HT1080 (cell line): ENCODE measurements around the gene IGF2R. TPM values are rescaled to one million over a fixed set of nuclear protein-coding genes. Genes with fewer than 3 reads are reported as not detected.
"Not testable (repeated sequence)": the region's sequence is repeated elsewhere in the genome, so short reads cannot be mapped to it uniquely, and the experiment has no call there.

Experiments used
- DNase-seq: peaks from one replicate; pipeline ENCODE4 v3.0.0-alpha.2; 2015; ENCODE audit warnings: low read depth
- polyA plus RNA-seq, 2 experiments: library from polyadenylated mRNA; depleted of rRNA; stranded (reverse); fragments of >200 nt; gene quantifications; 2 replicates each; pipeline ENCODE4 v1.2.3, GENCODE V29; 2015
- total RNA-seq: library from RNA; depleted of rRNA; stranded (reverse); fragments of >200 nt; shearing (Covaris generic); gene quantifications from 2 replicates; pipeline ENCODE4 v1.2.3, GENCODE V29; 2014; rRNA removed

Gene IGF2R, protein sequence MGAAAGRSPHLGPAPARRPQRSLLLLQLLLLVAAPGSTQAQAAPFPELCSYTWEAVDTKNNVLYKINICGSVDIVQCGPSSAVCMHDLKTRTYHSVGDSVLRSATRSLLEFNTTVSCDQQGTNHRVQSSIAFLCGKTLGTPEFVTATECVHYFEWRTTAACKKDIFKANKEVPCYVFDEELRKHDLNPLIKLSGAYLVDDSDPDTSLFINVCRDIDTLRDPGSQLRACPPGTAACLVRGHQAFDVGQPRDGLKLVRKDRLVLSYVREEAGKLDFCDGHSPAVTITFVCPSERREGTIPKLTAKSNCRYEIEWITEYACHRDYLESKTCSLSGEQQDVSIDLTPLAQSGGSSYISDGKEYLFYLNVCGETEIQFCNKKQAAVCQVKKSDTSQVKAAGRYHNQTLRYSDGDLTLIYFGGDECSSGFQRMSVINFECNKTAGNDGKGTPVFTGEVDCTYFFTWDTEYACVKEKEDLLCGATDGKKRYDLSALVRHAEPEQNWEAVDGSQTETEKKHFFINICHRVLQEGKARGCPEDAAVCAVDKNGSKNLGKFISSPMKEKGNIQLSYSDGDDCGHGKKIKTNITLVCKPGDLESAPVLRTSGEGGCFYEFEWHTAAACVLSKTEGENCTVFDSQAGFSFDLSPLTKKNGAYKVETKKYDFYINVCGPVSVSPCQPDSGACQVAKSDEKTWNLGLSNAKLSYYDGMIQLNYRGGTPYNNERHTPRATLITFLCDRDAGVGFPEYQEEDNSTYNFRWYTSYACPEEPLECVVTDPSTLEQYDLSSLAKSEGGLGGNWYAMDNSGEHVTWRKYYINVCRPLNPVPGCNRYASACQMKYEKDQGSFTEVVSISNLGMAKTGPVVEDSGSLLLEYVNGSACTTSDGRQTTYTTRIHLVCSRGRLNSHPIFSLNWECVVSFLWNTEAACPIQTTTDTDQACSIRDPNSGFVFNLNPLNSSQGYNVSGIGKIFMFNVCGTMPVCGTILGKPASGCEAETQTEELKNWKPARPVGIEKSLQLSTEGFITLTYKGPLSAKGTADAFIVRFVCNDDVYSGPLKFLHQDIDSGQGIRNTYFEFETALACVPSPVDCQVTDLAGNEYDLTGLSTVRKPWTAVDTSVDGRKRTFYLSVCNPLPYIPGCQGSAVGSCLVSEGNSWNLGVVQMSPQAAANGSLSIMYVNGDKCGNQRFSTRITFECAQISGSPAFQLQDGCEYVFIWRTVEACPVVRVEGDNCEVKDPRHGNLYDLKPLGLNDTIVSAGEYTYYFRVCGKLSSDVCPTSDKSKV (N-terminal part only)
- total RNA-seq, result 38.1 and 39.1 TPM in 2 replicates
- 21.5 and 25.1 TPM in 2 replicates for polyA plus RNA-seq (2015; cell fraction: cytosol; rRNA removed)
- 236 and 253 TPM in 2 replicates for polyA plus RNA-seq (2015; cell fraction: nucleus; rRNA removed)

GRCh38 chr6:159968295-159969203 is at the start of gene IGF2R:
IGF2R (plus strand) TSS chr6:159969082; CDS start chr6:159969247, 165 bp downstream.
- peak; percentile 75 for DNase-seq

DNA sequence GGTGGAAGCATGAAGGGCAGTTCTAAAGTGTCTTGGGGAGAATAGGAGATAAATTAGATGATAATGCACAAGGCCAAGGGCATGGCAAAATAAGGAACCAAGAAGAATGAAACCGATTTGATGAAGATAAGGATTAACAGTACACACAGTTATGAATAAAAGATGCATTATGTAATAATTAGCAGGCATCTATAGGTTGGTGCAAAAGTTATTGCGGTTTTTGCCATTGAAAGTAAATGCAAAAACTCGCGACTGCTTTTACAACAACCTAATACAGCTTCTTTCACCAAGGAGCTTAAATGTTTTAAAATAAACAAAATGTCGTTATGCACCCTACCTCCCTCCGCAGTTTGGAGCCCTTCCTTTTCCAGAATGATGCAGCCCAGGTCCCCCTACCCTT is 49.1 kb upstream of the IGF2R start:
- no peak for DNase-seq

GRCh38 chr6:159924150-159924549 is 44.7 kb upstream of the IGF2R start:
- DNase-seq, result not testable (repeated sequence)

- no peak for DNase-seq
Observed at GRCh38 chr6:159926542-159927203, 42.2 kb upstream of the IGF2R start.

- no peak for DNase-seq
Observed at GRCh38 chr6:159929819-159930218, 39.1 kb upstream of the IGF2R start.

- no peak for DNase-seq
Observed at GRCh38 chr6:159931112-159931511, 37.8 kb upstream of the IGF2R start.

DNA sequence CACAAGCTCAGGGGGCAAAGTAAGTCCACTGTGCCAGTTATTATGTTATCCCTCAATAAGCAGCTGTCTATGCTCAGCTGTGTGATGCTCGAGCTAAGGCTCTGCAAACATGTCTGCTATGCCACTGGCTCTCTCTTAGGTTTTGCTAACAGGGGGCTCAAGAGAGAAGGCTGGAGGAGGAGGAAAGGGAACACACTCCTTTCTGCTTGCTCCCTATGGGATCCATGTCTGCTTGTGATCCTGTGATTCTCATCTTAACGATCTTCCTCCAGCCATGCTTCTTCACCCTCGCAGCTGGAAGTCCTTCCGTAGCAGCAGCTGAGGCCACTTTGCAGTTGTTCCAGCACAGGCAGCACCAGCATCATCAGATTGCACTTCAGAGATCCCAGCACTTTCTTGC is 37.0 kb upstream of the IGF2R start:
- DNase-seq, result no peak

DNA sequence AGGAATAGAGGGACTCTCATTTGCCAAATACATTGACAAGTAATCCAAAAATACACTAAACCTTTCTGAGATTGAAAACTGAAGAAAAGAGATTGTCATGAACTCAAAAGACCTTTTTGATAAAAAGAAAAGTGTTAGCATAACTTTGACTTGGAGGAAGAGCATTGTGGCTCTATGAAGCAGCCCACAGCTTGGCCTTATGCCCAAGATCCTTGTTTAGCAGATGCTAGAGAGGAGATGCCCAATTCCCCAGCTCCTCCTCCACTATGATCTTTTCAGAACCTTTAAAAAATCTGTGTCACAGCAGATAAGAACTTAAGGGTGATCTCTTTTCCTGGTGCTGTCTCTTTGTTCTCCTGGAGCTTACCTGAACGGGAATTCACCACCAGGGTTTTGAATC is 35.8 kb upstream of the IGF2R start:
- DNase-seq, result no peak

GRCh38 chr6:159934181-159934580 is 34.7 kb upstream of the IGF2R start:
- no peak for DNase-seq

DNA sequence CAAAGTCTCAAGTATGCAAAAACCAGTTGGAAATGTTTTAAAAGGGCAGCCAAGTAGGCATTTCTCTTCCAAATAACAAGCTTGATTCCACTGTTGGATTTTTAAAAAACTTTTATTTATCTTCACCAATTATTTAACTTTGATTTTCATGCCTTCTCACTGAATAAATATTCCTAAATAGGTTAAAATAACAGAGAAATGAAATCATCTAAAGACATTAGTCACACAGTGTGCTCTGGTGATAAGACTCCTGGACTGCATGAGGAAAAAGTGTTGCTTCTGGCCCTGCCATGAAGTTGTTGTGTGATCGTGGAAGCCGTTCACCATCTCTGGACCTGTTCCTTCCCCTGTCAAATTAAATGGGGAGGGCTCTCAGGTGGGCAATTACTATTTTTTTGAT is 33.8 kb upstream of the IGF2R start:
- DNase-seq, result no peak

DNA sequence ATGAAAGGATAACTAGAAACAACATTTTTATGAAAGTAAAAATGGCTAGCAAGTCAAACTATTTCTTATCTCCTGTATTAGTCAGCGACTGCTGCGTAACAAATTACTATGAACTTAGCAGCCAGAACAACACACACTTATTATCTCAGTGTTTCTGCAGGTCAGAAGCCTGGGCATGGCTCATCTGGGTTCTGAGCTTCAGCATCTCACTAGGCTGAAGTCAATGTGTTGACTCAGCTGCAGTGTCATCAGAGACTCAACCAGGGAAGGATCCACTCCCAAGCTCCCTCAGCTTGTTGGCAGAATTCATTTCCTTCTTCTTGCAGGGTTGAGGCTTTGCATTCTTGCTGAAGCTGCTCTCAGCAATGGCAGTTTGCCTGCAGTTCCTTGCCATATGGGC is 33.2 kb upstream of the IGF2R start:
- DNase-seq, result peak; percentile 27

DNA sequence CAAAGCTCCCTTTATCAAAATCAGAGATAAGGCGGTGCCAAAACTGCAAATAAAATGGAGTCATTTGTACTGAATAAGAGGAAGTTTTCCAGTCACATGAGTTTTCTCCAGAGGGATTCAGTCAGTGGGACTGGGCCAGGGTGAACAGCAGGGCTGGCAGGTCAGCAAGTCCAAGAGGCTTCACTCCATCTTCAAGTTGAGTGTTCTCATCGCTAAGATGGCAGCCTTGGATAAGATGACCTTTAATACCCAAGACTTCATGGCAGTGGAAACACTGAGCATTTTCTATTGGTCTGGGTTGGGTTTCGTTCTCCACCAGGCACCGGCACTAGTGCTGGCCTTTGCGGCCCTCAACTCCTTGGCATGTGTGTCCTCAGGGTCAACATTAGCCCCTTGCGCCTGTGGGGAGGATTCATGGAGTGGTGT is 29.3 kb upstream of the IGF2R start:
- DNase-seq, result no peak

DNA sequence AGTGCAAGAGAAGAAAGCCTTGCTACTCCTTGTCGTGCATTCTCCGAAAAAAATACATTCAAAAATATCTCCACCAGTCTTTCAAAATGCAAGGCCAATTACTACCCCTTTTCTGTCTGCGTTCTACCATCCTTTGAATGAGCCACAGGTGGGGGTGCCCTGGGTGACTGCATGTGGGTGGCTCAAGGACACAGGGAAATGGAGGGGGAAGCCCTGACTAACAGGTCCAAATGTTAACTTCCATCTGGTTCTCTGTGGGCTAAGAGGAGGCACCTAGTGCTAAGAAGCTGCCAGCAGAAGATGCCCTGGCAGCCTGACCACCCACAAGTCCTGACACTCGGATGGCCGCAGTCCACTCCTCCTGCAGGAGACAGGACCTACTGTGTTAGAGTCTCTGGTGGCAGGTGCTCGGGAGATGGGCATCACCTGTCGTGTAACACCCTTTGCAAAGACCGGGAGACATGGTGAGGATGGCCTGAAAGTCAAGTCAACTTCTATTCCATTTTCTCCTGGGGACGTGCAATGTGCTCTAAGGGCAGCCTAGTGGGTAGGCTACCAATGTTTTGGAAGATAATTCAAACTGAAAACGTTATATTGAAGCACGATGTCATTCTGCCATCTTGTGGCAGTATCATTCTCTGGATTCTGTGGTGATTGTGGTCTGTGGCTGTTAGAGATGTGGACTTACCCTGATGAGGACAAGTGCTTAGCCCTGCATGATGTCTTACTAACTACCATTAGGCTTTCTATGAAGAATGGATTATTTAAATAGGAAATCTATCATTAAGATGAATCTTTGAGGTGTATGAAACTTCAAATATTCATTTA is 27.4 kb upstream of the IGF2R start:
- DNase-seq, result peak; percentile 47

GRCh38 chr6:159943101-159943632 is 25.7 kb upstream of the IGF2R start:
- peak; percentile 48 for DNase-seq

DNA sequence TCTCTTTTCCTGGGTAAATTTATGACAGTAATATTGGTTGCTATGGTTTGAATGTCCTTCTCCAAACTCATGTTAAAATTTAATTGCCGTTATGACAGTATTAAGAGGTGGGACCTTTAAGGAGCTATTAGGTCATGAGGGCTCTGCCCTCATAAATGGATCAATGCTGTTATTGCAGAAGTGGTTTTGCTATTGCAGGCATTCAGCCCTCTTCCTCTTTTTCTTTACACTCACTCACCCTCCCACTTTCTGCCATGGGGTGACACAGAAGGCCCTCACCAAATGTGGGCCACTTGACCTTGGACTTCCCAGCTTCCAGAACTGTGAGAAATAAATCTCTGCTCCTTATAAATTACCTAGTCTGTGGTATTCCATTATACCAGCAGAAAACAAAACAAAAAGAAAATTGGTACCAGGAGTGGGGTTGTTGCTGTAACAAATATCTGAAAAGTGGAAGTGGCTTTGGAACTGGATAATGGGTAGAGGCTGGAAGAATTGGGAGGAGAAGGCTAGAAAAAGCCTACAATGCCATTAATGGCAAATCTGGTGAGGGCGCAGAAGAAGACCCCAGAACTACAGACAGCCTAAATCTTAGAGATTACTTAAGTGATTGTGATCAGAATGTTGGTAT is 24.8 kb upstream of the IGF2R start:
- no peak for DNase-seq

- DNase-seq, result no peak
Observed at GRCh38 chr6:159945801-159946392, 23.0 kb upstream of the IGF2R start.

DNA sequence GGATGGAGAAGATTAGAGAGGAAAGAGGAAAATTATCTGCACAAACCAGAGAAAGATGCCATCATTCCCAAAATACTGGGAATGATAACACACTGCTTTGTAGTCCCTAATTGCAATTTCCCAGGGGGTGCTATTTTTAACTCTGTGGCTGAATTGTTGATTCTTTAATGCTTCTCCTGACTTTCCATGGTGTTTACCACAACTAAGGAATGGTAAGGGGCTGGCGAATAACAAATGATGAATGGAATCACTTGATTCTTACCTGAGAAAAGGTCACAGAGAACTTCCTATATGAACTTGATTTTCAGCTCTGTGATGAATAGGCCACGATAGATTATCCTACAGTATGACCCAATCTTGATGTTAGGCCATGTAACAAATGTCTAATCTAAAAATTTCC is 22.0 kb upstream of the IGF2R start:
- DNase-seq, result no peak

DNA sequence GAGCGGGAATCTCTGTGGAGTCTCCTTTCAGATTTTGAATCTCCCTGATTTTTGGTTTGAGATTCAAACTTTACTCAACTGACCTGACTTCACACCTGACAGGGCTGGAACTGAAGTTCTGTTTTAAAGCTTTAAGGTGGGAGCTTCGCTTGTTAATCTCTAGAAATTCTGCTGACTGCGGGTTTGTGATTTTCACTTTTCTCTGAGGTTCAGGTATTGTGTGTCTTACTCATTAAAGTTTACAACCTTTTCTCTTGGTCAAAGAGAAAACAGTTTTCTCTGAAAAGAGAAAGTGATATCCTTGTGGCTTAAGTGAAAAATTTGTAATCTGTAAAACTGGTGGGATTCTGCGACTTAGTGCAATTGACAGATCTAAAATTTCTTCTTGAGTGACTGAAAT is 20.7 kb upstream of the IGF2R start:
- no peak for DNase-seq
